Measurements from ENCODE around the gene ARAP3. TPM values are rescaled to one million over a fixed set of nuclear protein-coding genes. Genes with fewer than 3 reads are reported as not detected.

Gene ARAP3
- total RNA-seq, 1 experiment from 2014 or later: 27.6 TPM

- Histone ChIP-seq H2BK12ac (ENCODE audit: insufficient read length, low read depth, low read length) (no peak overlapping the region), H3K18ac (ENCODE audit: insufficient read length, low read depth, low read length) (no peak overlapping the region), H3K27me3 (ENCODE audit: insufficient read depth, low read length) (peaks cover 7% of the 10 kb centered on the region; the same call in 1 of the 2 replicates), H2AK5ac (ENCODE audit: insufficient read length, low read length) (no peak overlapping the region), H2BK20ac (ENCODE audit: low read depth, low read length, poor library complexity, severe bottlenecking) (no peak overlapping the region), H4K8ac (replicated peaks; ENCODE audit: insufficient read length, low read depth, low read length) (no peak overlapping the region), H4K91ac (ENCODE audit: insufficient read length, low read depth, low read length) (no peak overlapping the region), H3K9me3 (ENCODE audit: control insufficient read depth, low read depth, low read length) (no peaks in the 10 kb centered on the region), H3K23me2 (ENCODE audit: insufficient read length, low read depth, low read length, poor library complexity, severe bottlenecking) (peaks cover 4% of the 10 kb centered on the region), H3K79me1 (ENCODE audit: insufficient read depth, low read depth, low read length, poor library complexity, severe bottlenecking) (no peaks in the 10 kb centered on the region), H3K9ac (ENCODE audit: extremely low read depth, insufficient read length, low read length) (no peak overlapping the region), H4K5ac (ENCODE audit: insufficient read length, low read depth, low read length) (no peak overlapping the region), H3K4me1 (ENCODE audit: insufficient read depth, low read length) (no peaks in the 10 kb centered on the region), H3K56ac (ENCODE audit: insufficient read length, low read depth, low read length) (no peak overlapping the region), H2BK5ac (ENCODE audit: insufficient read length, low read length) (no peak overlapping the region), H3K79me2 (ENCODE audit: insufficient read depth, low read length) (no peaks in the 10 kb centered on the region), H2AFZ (ENCODE audit: low read length) (no peak overlapping the region), H3K27ac (ENCODE audit: insufficient read length, low read depth, low read length) (no peak overlapping the region), H3K4ac (ENCODE audit: low read depth, low read length) (no peak overlapping the region), H2BK120ac (ENCODE audit: low read depth, low read length, poor library complexity, severe bottlenecking) (no peak overlapping the region), H3K4me2 (ENCODE audit: insufficient read depth, insufficient read length, low read length) (no peak overlapping the region), H3T11ph (ENCODE audit: low read length) (no peak overlapping the region), H3K14ac (ENCODE audit: insufficient read depth, low read length) (no peak overlapping the region), H2BK15ac (ENCODE audit: low read depth, low read length) (no peak overlapping the region), H3K23ac (ENCODE audit: insufficient read length, low read depth, low read length) (no peak overlapping the region), H4K20me1 (ENCODE audit: control insufficient read depth, insufficient read depth, insufficient read length) (no peaks in the 10 kb centered on the region)
- TF ChIP-seq CTCF (conservative IDR thresholded peaks at IDR 0.05): no peak
- H3K4me1 Mint-ChIP-seq: peaks cover 0 to 5% of the 10 kb centered on the region in 2 experiments; a peak in 2 of 4 replicates
- no CpG with 5 or more reads among the region's 9 CpGs for WGBS (ENCODE audit: extremely low coverage, insufficient read length, low lambda C conversion rate)
- peaks cover 12% of the 10 kb centered on the region for H3K27me3 Mint-ChIP-seq (ENCODE audit: low read depth)
- DNase-seq: no peak
- H3K4me3 Mint-ChIP-seq: no peak overlapping the region
- H3K36me3 Mint-ChIP-seq (ENCODE audit: insufficient read depth in 1 of 3, low read depth in 3 of 3): no peaks in the 10 kb centered on the region
- H3K9me3 Mint-ChIP-seq: no peaks in the 10 kb centered on the region
- H3K27ac Mint-ChIP-seq: no peak overlapping the region
Measured at GRCh38 chr5:141708016-141708415, 26.0 kb upstream of the ARAP3 start.

Data from H9 (cell line).